Middle frontal gyrus (tissue), 1 donor: ENCODE measurements around the gene CADM4.
"Not testable (repeated sequence)": the region's sequence is repeated elsewhere in the genome, so short reads cannot be mapped to it uniquely, and the experiment has no call there.

Source experiments
- DNase-seq: peaks from one replicate; pipeline ENCODE4 v3.0.0-alpha.2; 2015; ENCODE audit warnings: low spot score; ENCODE audit errors: extremely low spot score

CADM4 gene

GRCh38 chr19:43662487-43662886 lies 22.8 kb upstream of the CADM4 start:
- no peak for DNase-seq

- no peak for DNase-seq
Observed at GRCh38 chr19:43660971-43661360, 21.3 kb upstream of the CADM4 start.

GRCh38 chr19:43660301-43660970 lies 20.8 kb upstream of the CADM4 start:
- DNase-seq = no peak

GRCh38 chr19:43658494-43658893 lies 18.8 kb upstream of the CADM4 start:
- DNase-seq = no peak

- no peak for DNase-seq
Observed at GRCh38 chr19:43658001-43658400, 18.4 kb upstream of the CADM4 start.

GRCh38 chr19:43656436-43656835 lies 16.8 kb upstream of the CADM4 start:
- DNase-seq = no peak

GRCh38 chr19:43652546-43652874 lies 12.9 kb upstream of the CADM4 start:
- no peak for DNase-seq

- DNase-seq = peak; percentile 58
Observed at GRCh38 chr19:43651758-43652545, 12.3 kb upstream of the CADM4 start.

GRCh38 chr19:43650276-43650675 lies 10.6 kb upstream of the CADM4 start:
- not testable (repeated sequence) for DNase-seq

- no peak for DNase-seq
Observed at GRCh38 chr19:43649514-43649913, 9.9 kb upstream of the CADM4 start.

GRCh38 chr19:43648633-43649032 lies 9.0 kb upstream of the CADM4 start:
- DNase-seq = no peak

GRCh38 chr19:43644181-43644580 lies 4.5 kb upstream of the CADM4 start:
- DNase-seq = no peak

- DNase-seq = no peak
Observed at GRCh38 chr19:43643326-43643725, 3.7 kb upstream of the CADM4 start.

GRCh38 chr19:43642531-43642930 lies 2.9 kb upstream of the CADM4 start:
- no peak for DNase-seq

GRCh38 chr19:43641333-43641732 lies 1.7 kb upstream of the CADM4 start:
- no peak for DNase-seq

GRCh38 chr19:43640424-43640757 lies 741 bp upstream of the CADM4 start:
- no peak for DNase-seq

- no peak for DNase-seq
Observed at GRCh38 chr19:43638995-43639518, 593 bp downstream of the CADM4 start.

- DNase-seq = no peak
Observed at GRCh38 chr19:43638214-43638994, 1.2 kb downstream of the CADM4 start.

- no peak for DNase-seq
Observed at GRCh38 chr19:43636121-43636683, 3.4 kb downstream of the CADM4 start.

- not testable (repeated sequence) for DNase-seq
Observed at GRCh38 chr19:43635561-43635940, 4.1 kb downstream of the CADM4 start.

GRCh38 chr19:43634872-43635560 lies 4.6 kb downstream of the CADM4 start:
- peak; percentile 45 for DNase-seq
